Measurements from ENCODE around the gene PDGFA.

PDGFA gene

GRCh38 chr7:519484-520390, at the start of gene PDGFA:
TSS of gene PDGFA (minus strand) at chr7:519846. CDS start at chr7:519001, 845 bp downstream.
- H3K4me3 ChIP-seq = peak within 1 kb of the TSS; percentile 42
- H3K36me3 ChIP-seq (replicated peaks) = no peaks in the 10 kb centered on the region
- peaks cover 2% of the 10 kb centered on the region; the same call in 1 of the 2 replicates for H3K4me1 ChIP-seq
- peak; percentile 32 to 49 for DNase-seq (ENCODE audit: low spot score in 2 of 2)
- no peaks in the 10 kb centered on the region for H3K9me3 ChIP-seq
- in situ Hi-C loops (cut with MboI; ENCODE audit: low sequenced_read_pairs) = no loop called here
- H3K27me3 ChIP-seq (ENCODE audit: low read depth) = peaks cover 30% of the 10 kb centered on the region

- H3K4me1 ChIP-seq = no peaks in the 10 kb centered on the region
- no peaks in the 10 kb centered on the region for H3K27me3 ChIP-seq (ENCODE audit: low read depth)
- H3K4me3 ChIP-seq = no peak overlapping the region
- no peaks in the 10 kb centered on the region for H3K9me3 ChIP-seq
- no peaks in the 10 kb centered on the region for H3K36me3 ChIP-seq (replicated peaks)
- in situ Hi-C loops (cut with MboI; ENCODE audit: low sequenced_read_pairs) = no loop called here
- no peak for DNase-seq (ENCODE audit: low spot score in 2 of 2)
Observed at GRCh38 chr7:568031-568951, 48.6 kb upstream of the PDGFA start.

GRCh38 chr7:567305-567883, 47.7 kb upstream of the PDGFA start:
- Histone ChIP-seq H3K27me3 (ENCODE audit: low read depth) (no peaks in the 10 kb centered on the region), H3K9me3 (no peaks in the 10 kb centered on the region), H3K4me1 (no peaks in the 10 kb centered on the region), H3K4me3 (no peak overlapping the region), H3K36me3 (replicated peaks) (no peaks in the 10 kb centered on the region)
- no peak for DNase-seq (ENCODE audit: low spot score in 2 of 2)
- in situ Hi-C loops (cut with MboI; ENCODE audit: low sequenced_read_pairs) = no loop called here

- Histone ChIP-seq H3K9me3 (no peaks in the 10 kb centered on the region), H3K36me3 (replicated peaks) (no peaks in the 10 kb centered on the region), H3K4me1 (no peaks in the 10 kb centered on the region), H3K27me3 (ENCODE audit: low read depth) (no peaks in the 10 kb centered on the region), H3K4me3 (no peak overlapping the region)
- in situ Hi-C loops (cut with MboI; ENCODE audit: low sequenced_read_pairs) = no loop called here
- DNase-seq (ENCODE audit: low spot score in 2 of 2) = no peak
Observed at GRCh38 chr7:566100-566499, 46.5 kb upstream of the PDGFA start.

GRCh38 chr7:564176-564865, 44.7 kb upstream of the PDGFA start:
- no peak overlapping the region for H3K4me3 ChIP-seq
- no peaks in the 10 kb centered on the region for H3K9me3 ChIP-seq
- no peaks in the 10 kb centered on the region for H3K4me1 ChIP-seq
- in situ Hi-C loops (cut with MboI; ENCODE audit: low sequenced_read_pairs) = no loop called here
- no peaks in the 10 kb centered on the region for H3K27me3 ChIP-seq (ENCODE audit: low read depth)
- DNase-seq (ENCODE audit: low spot score in 2 of 2) = no peak
- no peaks in the 10 kb centered on the region for H3K36me3 ChIP-seq (replicated peaks)

- in situ Hi-C loops (cut with MboI; ENCODE audit: low sequenced_read_pairs) = no loop called here
Observed at GRCh38 chr7:563629-564170, 44.1 kb upstream of the PDGFA start.

GRCh38 chr7:562789-563628, 43.4 kb upstream of the PDGFA start:
- no peaks in the 10 kb centered on the region for H3K4me1 ChIP-seq
- H3K27me3 ChIP-seq (ENCODE audit: low read depth) = no peaks in the 10 kb centered on the region
- no peak overlapping the region for H3K4me3 ChIP-seq
- in situ Hi-C loops (cut with MboI; ENCODE audit: low sequenced_read_pairs) = no loop called here
- no peaks in the 10 kb centered on the region for H3K36me3 ChIP-seq (replicated peaks)
- DNase-seq (ENCODE audit: low spot score in 2 of 2) = no peak
- no peaks in the 10 kb centered on the region for H3K9me3 ChIP-seq

More at GRCh38 chr7:563629-564170, 44.1 kb upstream of the PDGFA start:
- no peak overlapping the region for H3K4me3 ChIP-seq
- H3K9me3 ChIP-seq = no peaks in the 10 kb centered on the region
- H3K27me3 ChIP-seq (ENCODE audit: low read depth) = no peaks in the 10 kb centered on the region
- H3K36me3 ChIP-seq (replicated peaks) = no peaks in the 10 kb centered on the region
- DNase-seq (ENCODE audit: low spot score in 2 of 2) = no peak
- H3K4me1 ChIP-seq = no peaks in the 10 kb centered on the region

GRCh38 chr7:562374-562675, 42.7 kb upstream of the PDGFA start:
- no peaks in the 10 kb centered on the region for H3K9me3 ChIP-seq
- no peaks in the 10 kb centered on the region for H3K36me3 ChIP-seq (replicated peaks)
- no peak overlapping the region for H3K4me3 ChIP-seq
- no peaks in the 10 kb centered on the region for H3K4me1 ChIP-seq
- in situ Hi-C loops (cut with MboI; ENCODE audit: low sequenced_read_pairs) = no loop called here
- H3K27me3 ChIP-seq (ENCODE audit: low read depth) = no peaks in the 10 kb centered on the region
- no peak for DNase-seq (ENCODE audit: low spot score in 2 of 2)

- Histone ChIP-seq H3K27me3 (ENCODE audit: low read depth) (no peaks in the 10 kb centered on the region), H3K4me3 (no peak overlapping the region), H3K36me3 (replicated peaks) (no peaks in the 10 kb centered on the region), H3K9me3 (no peaks in the 10 kb centered on the region), H3K4me1 (no peaks in the 10 kb centered on the region)
- in situ Hi-C loops (cut with MboI; ENCODE audit: low sequenced_read_pairs) = no loop called here
- DNase-seq (ENCODE audit: low spot score in 2 of 2) = no peak
Observed at GRCh38 chr7:561631-562373, 42.2 kb upstream of the PDGFA start.

- in situ Hi-C loops (cut with MboI; ENCODE audit: low sequenced_read_pairs) = no loop called here
- Histone ChIP-seq H3K4me1 (no peaks in the 10 kb centered on the region), H3K4me3 (no peak overlapping the region), H3K27me3 (ENCODE audit: low read depth) (no peaks in the 10 kb centered on the region), H3K36me3 (replicated peaks) (no peaks in the 10 kb centered on the region), H3K9me3 (no peaks in the 10 kb centered on the region)
- DNase-seq (ENCODE audit: low spot score in 2 of 2) = no peak
Observed at GRCh38 chr7:560966-561630, 41.5 kb upstream of the PDGFA start.

GRCh38 chr7:559396-559705, 39.7 kb upstream of the PDGFA start:
- no peaks in the 10 kb centered on the region for H3K9me3 ChIP-seq
- no peaks in the 10 kb centered on the region for H3K27me3 ChIP-seq (ENCODE audit: low read depth)
- DNase-seq (ENCODE audit: low spot score in 2 of 2) = no peak
- in situ Hi-C loops (cut with MboI; ENCODE audit: low sequenced_read_pairs) = no loop called here
- H3K4me3 ChIP-seq = no peak overlapping the region
- H3K36me3 ChIP-seq (replicated peaks) = no peaks in the 10 kb centered on the region
- H3K4me1 ChIP-seq = no peaks in the 10 kb centered on the region

- DNase-seq (ENCODE audit: low spot score in 2 of 2) = no peak
- no peaks in the 10 kb centered on the region for H3K27me3 ChIP-seq (ENCODE audit: low read depth)
- no peak overlapping the region for H3K4me3 ChIP-seq
- no peaks in the 10 kb centered on the region for H3K36me3 ChIP-seq (replicated peaks)
- H3K9me3 ChIP-seq = no peaks in the 10 kb centered on the region
- in situ Hi-C loops (cut with MboI; ENCODE audit: low sequenced_read_pairs) = no loop called here
- H3K4me1 ChIP-seq = no peaks in the 10 kb centered on the region
Observed at GRCh38 chr7:557558-557881, 37.9 kb upstream of the PDGFA start.
